ENCODE results near the gene RPUSD3.
A peak's percentile ranks its signal among the peaks of the same experiment; 100 is the strongest.
"Not testable (repeated sequence)": the region's sequence is repeated elsewhere in the genome, so short reads cannot be mapped to it uniquely, and the experiment has no call there.

RPUSD3 gene

GRCh38 chr3:9843715-9844438 is at the start of gene RPUSD3:
Gene RPUSD3, minus strand, starts transcription at chr3:9844008. Its CDS starts 18 bp downstream, at chr3:9843990.
- DNase-seq: peak; percentile 89

- DNase-seq: no peak
These were observed 47.3 kb upstream of the RPUSD3 start for GRCh38 chr3:9891072-9891622.

GRCh38 chr3:9890249-9891071 is 46.7 kb upstream of the RPUSD3 start, which contains the start of gene JAGN1:
Gene JAGN1, plus strand, starts transcription at chr3:9890610. Its CDS starts 113 bp downstream, at chr3:9890723.
- peak; percentile 79 for DNase-seq

- no peak for DNase-seq
These were observed 45.6 kb upstream of the RPUSD3 start for GRCh38 chr3:9889405-9889804.

- no peak for DNase-seq
These were observed 44.7 kb upstream of the RPUSD3 start for GRCh38 chr3:9888540-9888939.

- DNase-seq: no peak
These were observed 43.7 kb upstream of the RPUSD3 start for GRCh38 chr3:9887480-9887879.

- DNase-seq: no peak
These were observed 42.5 kb upstream of the RPUSD3 start for GRCh38 chr3:9886328-9886727.

- no peak for DNase-seq
These were observed 40.9 kb upstream of the RPUSD3 start for GRCh38 chr3:9884555-9885165.

GRCh38 chr3:9883706-9884554 is 40.1 kb upstream of the RPUSD3 start:
- no peak for DNase-seq

GRCh38 chr3:9881441-9881840 is 37.6 kb upstream of the RPUSD3 start:
- DNase-seq: no peak

- no peak for DNase-seq
These were observed 36.2 kb upstream of the RPUSD3 start, which contains the start of gene CIDEC for GRCh38 chr3:9879830-9880549. Gene CIDEC, minus strand, starts transcription at chr3:9880253. Its CDS starts 1,767 bp downstream, at chr3:9878486.

GRCh38 chr3:9878700-9879099 is 34.9 kb upstream of the RPUSD3 start:
- no peak for DNase-seq

GRCh38 chr3:9876991-9877390 is 33.2 kb upstream of the RPUSD3 start:
- no peak for DNase-seq

GRCh38 chr3:9876255-9876654 is 32.4 kb upstream of the RPUSD3 start:
- DNase-seq: not testable (repeated sequence)

GRCh38 chr3:9875448-9875847 is 31.6 kb upstream of the RPUSD3 start:
- DNase-seq: no peak

- not testable (repeated sequence) for DNase-seq
These were observed 28.3 kb upstream of the RPUSD3 start for GRCh38 chr3:9872067-9872466.

GRCh38 chr3:9870978-9871377 is 27.2 kb upstream of the RPUSD3 start:
- DNase-seq: no peak

GRCh38 chr3:9869955-9870354 is 26.1 kb upstream of the RPUSD3 start:
- no peak for DNase-seq

GRCh38 chr3:9867106-9867505 is 23.3 kb upstream of the RPUSD3 start:
- no peak for DNase-seq

GRCh38 chr3:9866639-9867038 is 22.8 kb upstream of the RPUSD3 start:
- no peak for DNase-seq

GRCh38 chr3:9865125-9865637 is 21.4 kb upstream of the RPUSD3 start:
- DNase-seq: not testable (repeated sequence)
